Left kidney (tissue), 2 donors: Measurements from ENCODE around the gene ACOX2. TPM values are rescaled to one million over a fixed set of nuclear protein-coding genes. Genes with fewer than 3 reads are reported as not detected.
A peak's percentile ranks its signal among the peaks of the same experiment; 100 is the strongest.
"Not testable (repeated sequence)": the region's sequence is repeated elsewhere in the genome, so short reads cannot be mapped to it uniquely, and the experiment has no call there.

ENCODE experiments used
- DNase-seq: peaks from one replicate; pipeline ENCODE4 v3.0.0-alpha.2; 2013
- polyA plus RNA-seq: library from polyadenylated mRNA; unstranded; fragments of 120-200 nt; gene quantifications from one replicate; pipeline ENCODE4 v1.2.1, GENCODE V29; 2013; ENCODE audit not compliant: insufficient read length

ACOX2 gene
- polyA plus RNA-seq, 1 donor: 38.6 TPM

- no peak for DNase-seq
These were observed 667 bp upstream of the ACOX2 start for GRCh38 chr3:58537412-58538301.

GRCh38 chr3:58535531-58536500, 1.2 kb downstream of the ACOX2 start:
- DNase-seq: no peak

GRCh38 chr3:58534592-58535494, 2.1 kb downstream of the ACOX2 start:
- no peak for DNase-seq

GRCh38 chr3:58532794-58533220, 4.2 kb downstream of the ACOX2 start:
- peak; percentile 75 for DNase-seq

- no peak for DNase-seq
These were observed 5.0 kb downstream of the ACOX2 start for GRCh38 chr3:58531956-58532355.

GRCh38 chr3:58531555-58531954, 5.4 kb downstream of the ACOX2 start:
- no peak for DNase-seq

GRCh38 chr3:58530354-58530865, 6.6 kb downstream of the ACOX2 start:
- DNase-seq: no peak

GRCh38 chr3:58529516-58530353, 7.3 kb downstream of the ACOX2 start:
- no peak for DNase-seq

- DNase-seq: no peak
These were observed 8.4 kb downstream of the ACOX2 start for GRCh38 chr3:58528629-58529028.

GRCh38 chr3:58527440-58527839, 9.6 kb downstream of the ACOX2 start:
- not testable (repeated sequence) for DNase-seq

GRCh38 chr3:58526515-58526957, 10.5 kb downstream of the ACOX2 start:
- DNase-seq: no peak

GRCh38 chr3:58524326-58524888, 12.6 kb downstream of the ACOX2 start:
- DNase-seq: no peak

- no peak for DNase-seq
These were observed 14.1 kb downstream of the ACOX2 start for GRCh38 chr3:58522759-58523425.

- DNase-seq: no peak
These were observed 14.9 kb downstream of the ACOX2 start for GRCh38 chr3:58521917-58522631.

GRCh38 chr3:58521336-58521670, 15.7 kb downstream of the ACOX2 start:
- DNase-seq: no peak

GRCh38 chr3:58520403-58521335, 16.3 kb downstream of the ACOX2 start:
- no peak for DNase-seq

GRCh38 chr3:58519668-58520402, 17.2 kb downstream of the ACOX2 start:
- DNase-seq: no peak
